Ovary (tissue), 9 donors: Measurements from ENCODE around the gene MAD1L1. TPM values are rescaled to one million over a fixed set of nuclear protein-coding genes. Genes with fewer than 3 reads are reported as not detected.
A peak's percentile ranks its signal among the peaks of the same experiment; 100 is the strongest.

ENCODE experiments used
- DNase-seq, 5 donors: peaks; one replicate each; pipeline ENCODE4 v3.0.0-alpha.2; 2019 to 2020
- H3K27ac ChIP-seq, 2 donors: fragments of 200-600 bp; one replicate each; pipeline versions ENCODE4 v1.5.1 to v1.8.0; 2019 to 2022
- H3K27me3 ChIP-seq: fragments of 200-600 bp; one replicate; pipeline ENCODE4 v1.8.0; 2022
- H3K36me3 ChIP-seq: fragments of 200-600 bp; sonication (generic); one replicate; pipeline ENCODE4 v1.5.1; 2019
- H3K4me1 ChIP-seq: one replicate; pipeline ENCODE4 v1.8.1; 2013; ENCODE audit warnings: mild to moderate bottlenecking, moderate library complexity; ENCODE audit not compliant: insufficient read depth
- H3K4me3 ChIP-seq: fragments of 200-600 bp; sonication (generic); one replicate; pipeline ENCODE4 v1.5.1; 2017
- H3K9me3 ChIP-seq, 2 donors: fragments of 200-600 bp in 1 of 2; sonication (generic) in 1 of 2; one replicate each; pipeline versions ENCODE4 v1.5.1 to v1.8.1; 2013 to 2019; ENCODE audit warnings: mild to moderate bottlenecking in 1 of 2, moderate library complexity in 1 of 2
- EP300 ChIP-seq: sonication (generic); formaldehyde crosslinking; IDR thresholded peaks from one replicate; pipeline ENCODE4 v1.6.1; 2017; ENCODE audit warnings: antibody characterized with exemption
- POLR2A ChIP-seq: fragments of 450-650 bp; IDR thresholded peaks from one replicate; pipeline ENCODE4 v1.6.1; 2017; ENCODE audit warnings: antibody characterized with exemption, mild to moderate bottlenecking, moderate library complexity
- WGBS, 3 donors: extraction: QIAGEN DNeasy Blood & Tissue Kit in 1 of 3; methylation state at CpG; one replicate each; pipeline versions ENCODE4 v1.1.5 to v1.1.7; 2013 to 2017; 5-methylcytosine and 5-hydroxymethylcytosine counted together
- intact Hi-C, 4 donors: fragments of 100-400 bp; cut with DNase I; formaldehyde crosslinking; loops; one replicate each; pipeline versions ENCODE4 v1.11.0 to v1.15.1; 2022 to 2023
- polyA plus RNA-seq, 2 donors: library from polyadenylated mRNA; stranded (reverse); fragments of 200-250 nt in 1 of 2; fragments of 350-450 nt in 1 of 2; fragmentation: Illumina TruSeq in 1 of 2; extraction: RNeasy Lipid Tissue Mini Kit (QIAGEN cat#74804) in 1 of 2; gene quantifications; one replicate each; pipeline ENCODE4 v1.2.3, GENCODE V29; 2013 to 2014
- total RNA-seq, 7 donors: library from RNA; depleted of rRNA in 2 of 7; stranded (reverse); fragments of >200 nt in 2 of 7; fragmentation: NEBNext Ultra II Directional in 3 of 7; extraction: Animal tissue kit (Norgen Biotek cat#: 25700) in 3 of 7; gene quantifications; one replicate each; pipeline versions ENCODE4 v1.1.0 to v1.2.4, GENCODE V29; 2016 to 2023
- TF ChIP-seq, protein P1 (sequence below), 3 donors: fragments of 450-650 bp in 2 of 3; fragments of 200-600 bp in 1 of 3; IDR thresholded peaks; one replicate each; pipeline versions ENCODE4 v1.5.1 to v1.8.0; 2016 to 2022; ENCODE audit warnings: antibody characterized with exemption in 3 of 3, mild to moderate bottlenecking in 1 of 3
- donor health status: DM: no; HTN: no; CAD: no; lungs with moderate emphysema.
- donor health status: DM: no; HTN: no; CAD: no.
- donor health status: Bipolar disorder and iron deficiency.
- donor health status: DM: yes; HTN: yes; CAD: no.
- donor health status: DM: no; HTN: no; CAD: no.
- donor health status: DM: yes; HTN: yes; CAD: no.

The MAD1L1 gene
- total and polyA plus RNA-seq, 9 donors, result 5.9 to 36.6 (median 22.8) TPM

GRCh38 chr7:1951600-1951999, 281.1 kb downstream of the MAD1L1 start:
- intact Hi-C loops, result no loop called here
- Histone ChIP-seq H3K4me1 (peaks cover 3% of the 10 kb centered on the region), H3K27ac (no peak overlapping the region), H3K4me3 (no peak overlapping the region), H3K27me3 (no peaks in the 10 kb centered on the region), H3K36me3 (no peaks in the 10 kb centered on the region), H3K9me3 (no peaks in the 10 kb centered on the region)
- peak in 1 of 5 donors; percentile 14 for DNase-seq
- 90 to 93% (median 91%) methylated on average over 17 of the region's 17 CpGs for WGBS, 3 donors
- TF ChIP-seq POLR2A (no peak), EP300 (no peak)
- TF ChIP-seq, protein P1, sequence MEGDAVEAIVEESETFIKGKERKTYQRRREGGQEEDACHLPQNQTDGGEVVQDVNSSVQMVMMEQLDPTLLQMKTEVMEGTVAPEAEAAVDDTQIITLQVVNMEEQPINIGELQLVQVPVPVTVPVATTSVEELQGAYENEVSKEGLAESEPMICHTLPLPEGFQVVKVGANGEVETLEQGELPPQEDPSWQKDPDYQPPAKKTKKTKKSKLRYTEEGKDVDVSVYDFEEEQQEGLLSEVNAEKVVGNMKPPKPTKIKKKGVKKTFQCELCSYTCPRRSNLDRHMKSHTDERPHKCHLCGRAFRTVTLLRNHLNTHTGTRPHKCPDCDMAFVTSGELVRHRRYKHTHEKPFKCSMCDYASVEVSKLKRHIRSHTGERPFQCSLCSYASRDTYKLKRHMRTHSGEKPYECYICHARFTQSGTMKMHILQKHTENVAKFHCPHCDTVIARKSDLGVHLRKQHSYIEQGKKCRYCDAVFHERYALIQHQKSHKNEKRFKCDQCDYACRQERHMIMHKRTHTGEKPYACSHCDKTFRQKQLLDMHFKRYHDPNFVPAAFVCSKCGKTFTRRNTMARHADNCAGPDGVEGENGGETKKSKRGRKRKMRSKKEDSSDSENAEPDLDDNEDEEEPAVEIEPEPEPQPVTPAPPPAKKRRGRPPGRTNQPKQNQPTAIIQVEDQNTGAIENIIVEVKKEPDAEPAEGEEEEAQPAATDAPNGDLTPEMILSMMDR (IDR thresholded peaks at IDR 0.05), result no peak

- DNase-seq, result peak in 1 of 5 donors; percentile 14
- TF ChIP-seq, protein P1 (IDR thresholded peaks at IDR 0.05), result no peak
- no peak for TF ChIP-seq POLR2A
- TF ChIP-seq EP300, result no peak
- Histone ChIP-seq H3K36me3 (no peaks in the 10 kb centered on the region), H3K27me3 (no peaks in the 10 kb centered on the region), H3K9me3 (no peaks in the 10 kb centered on the region), H3K4me1 (peaks cover 3% of the 10 kb centered on the region), H3K4me3 (no peak overlapping the region), H3K27ac (no peak overlapping the region)
- intact Hi-C loops, result no loop called here
- WGBS, 3 donors, result 64 to 70% (median 68%) methylated on average over 9 to 10 of the region's 10 CpGs
These were observed 281.6 kb downstream of the MAD1L1 start for GRCh38 chr7:1951159-1951536.

- 58 to 69% (median 61%) methylated on average over 24 to 26 of the region's 26 CpGs for WGBS, 3 donors
- TF ChIP-seq POLR2A (no peak), EP300 (no peak)
- TF ChIP-seq, protein P1 (IDR thresholded peaks at IDR 0.05), result no peak
- H3K9me3 ChIP-seq, result no peaks in the 10 kb centered on the region
These were observed 282.1 kb downstream of the MAD1L1 start for GRCh38 chr7:1950452-1951158.

DNA sequence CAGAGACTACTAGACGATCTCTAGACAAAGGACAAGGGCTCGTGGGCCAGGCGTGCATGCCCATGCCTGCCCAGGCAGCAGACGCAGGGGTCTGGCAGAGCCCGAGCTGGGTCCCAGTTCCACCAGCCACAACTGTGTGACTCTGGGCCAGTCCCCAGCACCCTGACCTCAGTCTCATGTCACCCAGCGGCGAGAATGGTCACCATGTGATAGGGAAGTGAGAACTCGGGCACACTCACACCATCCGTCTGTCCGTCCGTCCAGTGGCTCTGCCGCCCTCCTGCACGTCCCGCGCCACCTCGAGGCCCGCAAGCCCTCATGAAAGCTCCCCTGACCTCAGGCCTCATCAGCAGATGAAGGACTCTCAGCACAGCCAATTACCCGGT, 282.7 kb downstream of the MAD1L1 start:
- Histone ChIP-seq H3K4me3 (no peak overlapping the region), H3K4me1 (peaks cover 3% of the 10 kb centered on the region), H3K9me3 (no peaks in the 10 kb centered on the region), H3K27me3 (no peaks in the 10 kb centered on the region), H3K27ac (no peak overlapping the region), H3K36me3 (no peaks in the 10 kb centered on the region)
- TF ChIP-seq EP300 (no peak), POLR2A (no peak)
- TF ChIP-seq, protein P1 (IDR thresholded peaks at IDR 0.05), result no peak
- intact Hi-C loops, result no loop called here
- WGBS, 3 donors, result 86 to 93% (median 90%) methylated on average over 18 of the region's 18 CpGs
- DNase-seq, result peak in 1 of 5 donors; percentile 10

More at GRCh38 chr7:1950452-1951158, 282.1 kb downstream of the MAD1L1 start:
- DNase-seq, result peak in 1 of 5 donors; percentile 23
- Histone ChIP-seq H3K4me3 (no peak overlapping the region), H3K4me1 (peaks cover 3% of the 10 kb centered on the region), H3K27ac (no peak overlapping the region), H3K27me3 (no peaks in the 10 kb centered on the region), H3K36me3 (no peaks in the 10 kb centered on the region)
- intact Hi-C loops, result no loop called here
